HCT116 (cell line): ENCODE results near the gene OTUB2. TPM values are rescaled to one million over a fixed set of nuclear protein-coding genes. Genes with fewer than 3 reads are reported as not detected.

Experiments
- ATAC-seq: fragments of 200-7000 bp; cut with Tn5 transposase; 2 replicates; pipeline ENCODE4 v1.9.1; 2020; ENCODE audit warnings: mild to moderate bottlenecking, moderate library complexity
- BruUV-seq: library from RNA; stranded (reverse); fragments of 400-500 nt; replicated peaks from 2 replicates; lab custom pipeline; 2021; lab: Mats Ljungman, UMichigan
- CTCF ChIA-PET: fragments of 300-600 bp; sonication (Branson Sonifier 250); formaldehyde crosslinking; loops from one replicate; lab custom pipeline; 2021; ENCODE audit warnings: antibody characterized with exemption; lab: Charles Lee
- POLR2A ChIA-PET: fragments of 300-600, 350-600 bp; sonication (Branson Sonifier 250); formaldehyde crosslinking; loops from one replicate; lab custom pipeline; 2021; ENCODE audit warnings: antibody characterized with exemption; lab: Charles Lee
- RAD21 ChIA-PET, 2 experiments: fragments of 300-600 bp; sonication (Branson Sonifier 250); formaldehyde crosslinking; loops; one replicate each; lab custom pipeline; 2023; ENCODE audit warnings: low total read pairs in 2 of 2; ENCODE audit not compliant: uncharacterized antibody in 2 of 2, unreplicated experiment in 2 of 2, low non-redundant PET in 1 of 2; lab: Charles Lee
- DNase-seq: peaks from one replicate; pipeline ENCODE4 v3.0.0-alpha.2; 2010; ENCODE audit warnings: low read depth, low spot score
- H2AFZ ChIP-seq: fragments of 200-600 bp; shearing (Covaris generic), sonication (generic); 2 replicates; pipeline ENCODE4 v1.6.1; 2017; ENCODE audit warnings: low read depth, mixed run types, mixed read lengths, antibody characterized with exemption, low read length; ENCODE audit not compliant: poor library complexity, severe bottlenecking
- H3K27ac ChIP-seq: 2 replicates; pipeline ENCODE4 v1.5.1; 2012; ENCODE audit warnings: low read depth, low read length
- H3K27me3 ChIP-seq: fragments of 200-600 bp; sonication (generic); 2 replicates; pipeline ENCODE4 v1.6.1; 2016; ENCODE audit warnings: mixed run types, low read length, mixed read lengths; ENCODE audit not compliant: insufficient read depth
- H3K36me3 ChIP-seq, 2 experiments: fragments of 200-500 bp in 1 of 2; fragments of 200-600 bp in 1 of 2; sonication (Bioruptor generic) in 1 of 2; sonication (generic) in 1 of 2; 2 replicates each; pipeline versions ENCODE4 v1.5.1 to v1.6.1; 2014 to 2016; ENCODE audit warnings: low read length in 2 of 2, inconsistent platforms in 1 of 2, mixed read lengths in 1 of 2, mixed run types in 1 of 2; ENCODE audit not compliant: insufficient read depth in 2 of 2, control insufficient read depth in 1 of 2
- H3K4me1 ChIP-seq, 2 experiments: fragments of 200-600 bp in 1 of 2; sonication (generic) in 1 of 2; 2 replicates each; pipeline versions ENCODE4 v1.5.1 to v1.6.1; 2012 to 2017; ENCODE audit warnings: low read length in 2 of 2, inconsistent platforms in 1 of 2, mild to moderate bottlenecking in 1 of 2, mixed read lengths in 1 of 2, mixed run types in 1 of 2, moderate library complexity in 1 of 2; ENCODE audit not compliant: insufficient read depth in 2 of 2, control insufficient read depth in 1 of 2
- H3K4me2 ChIP-seq: fragments of 200-600 bp; sonication (generic); 2 replicates; pipeline ENCODE4 v1.6.1; 2017; ENCODE audit warnings: mixed run types, low read length, mixed read lengths
- H3K4me3 ChIP-seq, 2 experiments: fragments of 200-600 bp in 1 of 2; sonication (generic) in 1 of 2; replicated peaks in 1 of 2; 2 replicates each; pipeline ENCODE4 v1.5.1; 2011 to 2016; ENCODE audit warnings: low read length in 2 of 2, control low read depth in 1 of 2, low read depth in 1 of 2, mild to moderate bottlenecking in 1 of 2, mixed read lengths in 1 of 2, mixed run types in 1 of 2
- H3K79me2 ChIP-seq: fragments of 200-600 bp; sonication (generic); 2 replicates; pipeline ENCODE4 v1.6.1; 2017; ENCODE audit warnings: mild to moderate bottlenecking, mixed run types, low read length, moderate library complexity, mixed read lengths; ENCODE audit not compliant: insufficient read depth
- H3K9ac ChIP-seq: fragments of 200-600 bp; sonication (generic); 2 replicates; pipeline ENCODE4 v1.6.1; 2016; ENCODE audit warnings: low read length, mixed read lengths
- H3K9me2 ChIP-seq: fragments of 200-600 bp; sonication (generic), shearing (Covaris generic); 2 replicates; pipeline ENCODE4 v1.6.1; 2017; ENCODE audit warnings: mixed run types, mild to moderate bottlenecking, moderate library complexity; ENCODE audit not compliant: insufficient read depth
- H3K9me3 ChIP-seq, 2 experiments: fragments of 200-500 bp in 1 of 2; fragments of 200-600 bp in 1 of 2; sonication (Bioruptor generic) in 1 of 2; sonication (generic) in 1 of 2; 2 replicates each; pipeline ENCODE4 v1.6.1; 2014 to 2017; ENCODE audit warnings: low read length in 2 of 2, mixed read lengths in 2 of 2, inconsistent platforms in 1 of 2, low read depth in 1 of 2, mild to moderate bottlenecking in 1 of 2, mixed run types in 1 of 2, moderate library complexity in 1 of 2; ENCODE audit not compliant: control insufficient read depth in 1 of 2, insufficient read depth in 1 of 2
- H4K20me1 ChIP-seq: fragments of 200-600 bp; sonication (generic), shearing (Covaris generic); 2 replicates; pipeline ENCODE4 v1.6.1; 2017; ENCODE audit warnings: mixed run types, mild to moderate bottlenecking, moderate library complexity; ENCODE audit not compliant: insufficient read depth
- CBX3 ChIP-seq: IDR thresholded peaks from 2 replicates; pipeline ENCODE4 v1.6.1; 2012; ENCODE audit warnings: low read depth
- CEBPB ChIP-seq: IDR thresholded peaks from 2 replicates; pipeline ENCODE4 v1.6.1; 2012; ENCODE audit warnings: low read depth
- ELF1 ChIP-seq: IDR thresholded peaks from 2 replicates; pipeline ENCODE4 v1.6.1; 2012; ENCODE audit warnings: low read depth, borderline replicate concordance
- EZH2 ChIP-seq: fragments of 200-600 bp; sonication (generic); IDR thresholded peaks from 2 replicates; pipeline ENCODE4 v1.6.1; 2017; ENCODE audit warnings: antibody characterized with exemption, mixed run types
- JUND ChIP-seq: IDR thresholded peaks from 2 replicates; pipeline ENCODE4 v1.6.1; 2012
- POLR2A ChIP-seq: IDR thresholded peaks from 2 replicates; pipeline ENCODE4 v1.7.0; 2011; ENCODE audit warnings: borderline replicate concordance; ENCODE audit not compliant: insufficient read depth, insufficient read length; ENCODE audit errors: extremely low read depth
- SP1 ChIP-seq: IDR thresholded peaks from 2 replicates; pipeline ENCODE4 v1.6.1; 2012; ENCODE audit warnings: low read depth
- SRF ChIP-seq: IDR thresholded peaks from 2 replicates; pipeline ENCODE4 v1.6.1; 2012; ENCODE audit warnings: low read depth
- TCF7L2 ChIP-seq: IDR thresholded peaks from 2 replicates; pipeline ENCODE4 v1.7.0; 2011; ENCODE audit warnings: borderline replicate concordance, inconsistent platforms; ENCODE audit not compliant: insufficient read depth, insufficient read length; ENCODE audit errors: extremely low read depth
- ZFX ChIP-seq: fragments of 450-650 bp; IDR thresholded peaks from 2 replicates; pipeline ENCODE4 v1.6.1; 2017
- intact Hi-C: fragments of 100-400 bp; cut with micrococcal nuclease; formaldehyde crosslinking; loops from 2 replicates; pipeline ENCODE4 v1.10.0; 2022
- total RNA-seq: library from RNA; stranded (reverse); gene quantifications from one replicate; pipeline ENCODE4 v1.2.1, GENCODE V29; 2021; ENCODE audit not compliant: unreplicated experiment
- TF ChIP-seq, protein P1 (sequence below), 3 experiments: fragments of 200-600 bp in 1 of 3; sonication (generic) in 1 of 3; IDR thresholded peaks in 2 of 3; conservative IDR thresholded peaks in 1 of 3; 2 replicates each; pipeline ENCODE4 v1.5.1; 2012 to 2017; ENCODE audit warnings: low read depth in 2 of 3, low read length in 2 of 3, antibody characterized with exemption in 1 of 3, borderline replicate concordance in 1 of 3, control low read depth in 1 of 3, mild to moderate bottlenecking in 1 of 3, mixed read lengths in 1 of 3, mixed run types in 1 of 3, moderate library complexity in 1 of 3; ENCODE audit not compliant: insufficient read depth in 1 of 3
- TF ChIP-seq, protein P2 (sequence below): IDR thresholded peaks from 2 replicates; pipeline ENCODE4 v1.6.1; 2012; ENCODE audit warnings: low read depth
- TF ChIP-seq, protein P3 (sequence below): IDR thresholded peaks from 2 replicates; pipeline ENCODE4 v1.6.1; 2012

OTUB2 gene
- total RNA-seq, 1 experiment from 2014 or later = 6.6 TPM

DNA sequence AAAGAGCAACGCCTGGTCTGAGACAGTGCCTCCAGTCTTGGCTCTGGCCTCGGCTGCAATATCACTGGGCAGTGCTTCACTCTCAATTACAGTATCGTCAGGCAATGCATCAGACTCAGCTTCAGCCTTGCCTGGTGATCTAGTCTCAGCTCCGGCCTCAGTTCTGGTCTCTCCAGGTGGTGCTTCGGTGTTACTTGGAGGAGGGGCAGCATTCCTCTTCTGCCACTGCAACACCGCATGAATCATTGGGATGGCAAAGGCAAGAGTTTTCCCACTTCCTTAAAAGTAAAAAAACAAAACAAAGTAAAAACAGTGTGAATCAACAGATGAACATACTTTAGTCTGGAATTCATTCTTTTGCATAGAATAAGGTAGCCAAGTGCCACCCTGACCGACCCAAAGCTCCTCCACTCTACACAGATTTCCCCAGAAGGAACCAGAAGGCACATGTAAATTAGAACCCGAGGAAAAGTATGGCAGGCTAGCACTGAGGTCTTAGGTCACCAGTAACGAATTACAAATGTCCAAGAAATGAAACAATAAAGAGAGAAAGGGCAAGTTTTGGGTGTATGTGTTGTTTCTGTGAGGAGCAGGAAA is 36.3 kb downstream of the OTUB2 start:
- H4K20me1 ChIP-seq = peaks cover 10% of the 10 kb centered on the region; the same call in 1 of the 2 replicates
- no peak overlapping the region for H3K4me3 ChIP-seq
- H3K27ac ChIP-seq = no peak overlapping the region
- no TSS peak for BruUV-seq
- peaks cover 39 to 43% of the 10 kb centered on the region in 2 experiments for H3K36me3 ChIP-seq
- H3K4me1 ChIP-seq = peaks cover 13 to 25% of the 10 kb centered on the region in 2 experiments
- no peaks in the 10 kb centered on the region for H3K27me3 ChIP-seq
- intact Hi-C loops = no loop called here
- ChIA-PET RAD21 (no interaction called here), CTCF (no interaction called here), POLR2A (no interaction called here)
- no peak overlapping the region for H3K4me2 ChIP-seq
- H3K9ac ChIP-seq = no peak overlapping the region
- TF ChIP-seq ZFX (no peak), ELF1 (no peak), CBX3 (no peak), SRF (no peak), POLR2A (no peak), SP1 (no peak), EZH2 (no peak), TCF7L2 (no peak), CEBPB (no peak), JUND (no peak)
- TF ChIP-seq, protein P1, sequence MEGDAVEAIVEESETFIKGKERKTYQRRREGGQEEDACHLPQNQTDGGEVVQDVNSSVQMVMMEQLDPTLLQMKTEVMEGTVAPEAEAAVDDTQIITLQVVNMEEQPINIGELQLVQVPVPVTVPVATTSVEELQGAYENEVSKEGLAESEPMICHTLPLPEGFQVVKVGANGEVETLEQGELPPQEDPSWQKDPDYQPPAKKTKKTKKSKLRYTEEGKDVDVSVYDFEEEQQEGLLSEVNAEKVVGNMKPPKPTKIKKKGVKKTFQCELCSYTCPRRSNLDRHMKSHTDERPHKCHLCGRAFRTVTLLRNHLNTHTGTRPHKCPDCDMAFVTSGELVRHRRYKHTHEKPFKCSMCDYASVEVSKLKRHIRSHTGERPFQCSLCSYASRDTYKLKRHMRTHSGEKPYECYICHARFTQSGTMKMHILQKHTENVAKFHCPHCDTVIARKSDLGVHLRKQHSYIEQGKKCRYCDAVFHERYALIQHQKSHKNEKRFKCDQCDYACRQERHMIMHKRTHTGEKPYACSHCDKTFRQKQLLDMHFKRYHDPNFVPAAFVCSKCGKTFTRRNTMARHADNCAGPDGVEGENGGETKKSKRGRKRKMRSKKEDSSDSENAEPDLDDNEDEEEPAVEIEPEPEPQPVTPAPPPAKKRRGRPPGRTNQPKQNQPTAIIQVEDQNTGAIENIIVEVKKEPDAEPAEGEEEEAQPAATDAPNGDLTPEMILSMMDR (IDR thresholded peaks at IDR 0.05 in 2 of 3, conservative IDR thresholded peaks at IDR 0.05 in 1 of 3; ENCODE audit: borderline replicate concordance in 1 of 3, insufficient read depth in 1 of 3, low read depth in 2 of 3, low read length in 2 of 3) = no peak
- TF ChIP-seq, protein P2, sequence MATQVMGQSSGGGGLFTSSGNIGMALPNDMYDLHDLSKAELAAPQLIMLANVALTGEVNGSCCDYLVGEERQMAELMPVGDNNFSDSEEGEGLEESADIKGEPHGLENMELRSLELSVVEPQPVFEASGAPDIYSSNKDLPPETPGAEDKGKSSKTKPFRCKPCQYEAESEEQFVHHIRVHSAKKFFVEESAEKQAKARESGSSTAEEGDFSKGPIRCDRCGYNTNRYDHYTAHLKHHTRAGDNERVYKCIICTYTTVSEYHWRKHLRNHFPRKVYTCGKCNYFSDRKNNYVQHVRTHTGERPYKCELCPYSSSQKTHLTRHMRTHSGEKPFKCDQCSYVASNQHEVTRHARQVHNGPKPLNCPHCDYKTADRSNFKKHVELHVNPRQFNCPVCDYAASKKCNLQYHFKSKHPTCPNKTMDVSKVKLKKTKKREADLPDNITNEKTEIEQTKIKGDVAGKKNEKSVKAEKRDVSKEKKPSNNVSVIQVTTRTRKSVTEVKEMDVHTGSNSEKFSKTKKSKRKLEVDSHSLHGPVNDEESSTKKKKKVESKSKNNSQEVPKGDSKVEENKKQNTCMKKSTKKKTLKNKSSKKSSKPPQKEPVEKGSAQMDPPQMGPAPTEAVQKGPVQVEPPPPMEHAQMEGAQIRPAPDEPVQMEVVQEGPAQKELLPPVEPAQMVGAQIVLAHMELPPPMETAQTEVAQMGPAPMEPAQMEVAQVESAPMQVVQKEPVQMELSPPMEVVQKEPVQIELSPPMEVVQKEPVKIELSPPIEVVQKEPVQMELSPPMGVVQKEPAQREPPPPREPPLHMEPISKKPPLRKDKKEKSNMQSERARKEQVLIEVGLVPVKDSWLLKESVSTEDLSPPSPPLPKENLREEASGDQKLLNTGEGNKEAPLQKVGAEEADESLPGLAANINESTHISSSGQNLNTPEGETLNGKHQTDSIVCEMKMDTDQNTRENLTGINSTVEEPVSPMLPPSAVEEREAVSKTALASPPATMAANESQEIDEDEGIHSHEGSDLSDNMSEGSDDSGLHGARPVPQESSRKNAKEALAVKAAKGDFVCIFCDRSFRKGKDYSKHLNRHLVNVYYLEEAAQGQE = no peak
- TF ChIP-seq, protein P3, sequence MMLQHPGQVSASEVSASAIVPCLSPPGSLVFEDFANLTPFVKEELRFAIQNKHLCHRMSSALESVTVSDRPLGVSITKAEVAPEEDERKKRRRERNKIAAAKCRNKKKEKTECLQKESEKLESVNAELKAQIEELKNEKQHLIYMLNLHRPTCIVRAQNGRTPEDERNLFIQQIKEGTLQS = no peak
- no peaks in the 10 kb centered on the region for H3K9me2 ChIP-seq
- no peak for ATAC-seq
- DNase-seq = no peak
- peaks cover 91% of the 10 kb centered on the region for H3K79me2 ChIP-seq
- H3K9me3 ChIP-seq = no peaks in the 10 kb centered on the region
- no peak overlapping the region for H2AFZ ChIP-seq
